Calu3 (cell line): Measurements from ENCODE around the gene RPS4Y1. TPM values are rescaled to one million over a fixed set of nuclear protein-coding genes. Genes with fewer than 3 reads are reported as not detected.
"Not testable (repeated sequence)": the region's sequence is repeated elsewhere in the genome, so short reads cannot be mapped to it uniquely, and the experiment has no call there.

Experiments
- BruUV-seq: library from RNA; stranded (reverse); fragments of 400-500 nt; replicated peaks from 2 replicates; lab custom pipeline; 2021; lab: Mats Ljungman, UMichigan
- CTCF ChIA-PET: fragments of 300-600 bp; sonication (Branson Sonifier 250); formaldehyde crosslinking; loops from one replicate; lab custom pipeline; 2022; ENCODE audit warnings: antibody characterized with exemption; lab: Charles Lee
- DNase-seq: peaks from one replicate; pipeline ENCODE4 v3.0.0; 2022
- H3K27ac Mint-ChIP-seq: one replicate; pipeline ENCODE4 v1.8.0; 2022; ENCODE audit warnings: mixed read lengths; ENCODE audit not compliant: unreplicated experiment
- H3K27me3 Mint-ChIP-seq: one replicate; pipeline ENCODE4 v1.8.0; 2022; ENCODE audit warnings: mixed read lengths; ENCODE audit not compliant: unreplicated experiment
- H3K36me3 Mint-ChIP-seq: one replicate; pipeline ENCODE4 v1.8.0; 2022; ENCODE audit warnings: mild to moderate bottlenecking, moderate library complexity, mixed read lengths; ENCODE audit not compliant: insufficient read depth, unreplicated experiment
- H3K4me1 Mint-ChIP-seq: one replicate; pipeline ENCODE4 v1.8.0; 2022; ENCODE audit warnings: mild to moderate bottlenecking, low read depth, mixed read lengths; ENCODE audit not compliant: unreplicated experiment
- H3K4me3 Mint-ChIP-seq: one replicate; pipeline ENCODE4 v1.8.0; 2022; ENCODE audit warnings: mild to moderate bottlenecking, low read depth, moderate library complexity, mixed read lengths; ENCODE audit not compliant: unreplicated experiment
- H3K9me3 Mint-ChIP-seq: one replicate; pipeline ENCODE4 v1.8.0; 2022; ENCODE audit warnings: low read depth, mixed read lengths; ENCODE audit not compliant: unreplicated experiment
- intact Hi-C: fragments of 100-400 bp; cut with micrococcal nuclease; formaldehyde crosslinking; loops from one replicate; pipeline ENCODE4 v1.10.0; 2022; ENCODE audit not compliant: unreplicated experiment
- total RNA-seq: library from RNA; stranded (reverse); gene quantifications from 2 replicates; pipeline ENCODE4 v1.2.3, GENCODE V29; 2022
- TF ChIP-seq, protein P1 (sequence below): fragments of 200-600 bp; IDR thresholded peaks from one replicate; pipeline ENCODE4 v1.8.0; 2022; ENCODE audit warnings: antibody characterized with exemption; ENCODE audit not compliant: unreplicated experiment

The RPS4Y1 gene
- total RNA-seq, 1 experiment from 2014 or later, result not detected

DNA sequence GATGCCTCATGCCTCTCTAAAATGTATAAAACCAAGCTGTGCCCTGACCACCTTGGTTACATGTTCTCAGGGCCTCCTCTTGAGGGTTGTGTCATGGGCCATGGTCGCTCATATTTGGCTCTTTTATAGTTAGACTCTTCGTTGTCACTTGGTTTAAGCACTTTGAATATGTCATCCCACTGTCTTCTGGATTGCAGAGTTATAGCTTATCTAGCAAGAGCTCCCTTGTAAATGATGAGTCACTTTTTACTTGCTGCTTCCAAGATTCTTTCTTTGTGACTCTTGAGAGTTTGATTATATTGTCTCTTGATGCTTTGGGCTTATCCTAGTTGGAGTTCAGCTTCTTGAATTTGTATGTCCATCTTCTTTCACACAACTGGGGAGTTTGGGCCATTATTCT lies 19.1 kb downstream of the RPS4Y1 start:
- no peaks in the 10 kb centered on the region for H3K36me3 Mint-ChIP-seq
- CTCF ChIA-PET, result no interaction called here
- H3K27ac Mint-ChIP-seq, result no peak overlapping the region
- no peaks in the 10 kb centered on the region for H3K9me3 Mint-ChIP-seq
- DNase-seq, result no peak
- intact Hi-C loops, result no loop called here
- no peak overlapping the region for H3K4me3 Mint-ChIP-seq
- H3K4me1 Mint-ChIP-seq, result no peaks in the 10 kb centered on the region
- no TSS peak for BruUV-seq
- TF ChIP-seq, protein P1, sequence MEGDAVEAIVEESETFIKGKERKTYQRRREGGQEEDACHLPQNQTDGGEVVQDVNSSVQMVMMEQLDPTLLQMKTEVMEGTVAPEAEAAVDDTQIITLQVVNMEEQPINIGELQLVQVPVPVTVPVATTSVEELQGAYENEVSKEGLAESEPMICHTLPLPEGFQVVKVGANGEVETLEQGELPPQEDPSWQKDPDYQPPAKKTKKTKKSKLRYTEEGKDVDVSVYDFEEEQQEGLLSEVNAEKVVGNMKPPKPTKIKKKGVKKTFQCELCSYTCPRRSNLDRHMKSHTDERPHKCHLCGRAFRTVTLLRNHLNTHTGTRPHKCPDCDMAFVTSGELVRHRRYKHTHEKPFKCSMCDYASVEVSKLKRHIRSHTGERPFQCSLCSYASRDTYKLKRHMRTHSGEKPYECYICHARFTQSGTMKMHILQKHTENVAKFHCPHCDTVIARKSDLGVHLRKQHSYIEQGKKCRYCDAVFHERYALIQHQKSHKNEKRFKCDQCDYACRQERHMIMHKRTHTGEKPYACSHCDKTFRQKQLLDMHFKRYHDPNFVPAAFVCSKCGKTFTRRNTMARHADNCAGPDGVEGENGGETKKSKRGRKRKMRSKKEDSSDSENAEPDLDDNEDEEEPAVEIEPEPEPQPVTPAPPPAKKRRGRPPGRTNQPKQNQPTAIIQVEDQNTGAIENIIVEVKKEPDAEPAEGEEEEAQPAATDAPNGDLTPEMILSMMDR, result no peak
- H3K27me3 Mint-ChIP-seq, result no peaks in the 10 kb centered on the region

DNA sequence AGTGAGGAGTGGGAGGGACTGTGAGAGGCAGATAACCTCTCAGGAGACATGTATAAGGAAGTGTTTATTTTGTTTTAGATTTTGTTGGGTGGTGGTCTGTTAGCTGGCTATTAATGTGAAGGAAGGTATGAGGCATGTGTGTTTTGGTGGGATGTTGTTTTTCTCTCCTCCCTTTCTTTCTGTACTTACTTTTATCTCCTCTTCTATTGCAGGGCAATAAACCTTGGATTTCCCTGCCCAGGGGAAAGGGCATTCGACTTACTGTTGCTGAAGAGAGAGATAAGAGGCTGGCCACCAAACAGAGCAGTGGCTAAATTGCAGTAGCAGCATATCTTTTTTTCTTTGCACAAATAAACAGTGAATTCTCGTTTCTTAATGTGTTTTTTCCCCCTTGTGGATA lies 25.2 kb downstream of the RPS4Y1 start:
- BruUV-seq, result no TSS peak
- H3K36me3 Mint-ChIP-seq, result no peaks in the 10 kb centered on the region
- intact Hi-C loops, result no loop called here
- H3K27me3 Mint-ChIP-seq, result no peaks in the 10 kb centered on the region
- TF ChIP-seq, protein P1, result no peak
- CTCF ChIA-PET, result no interaction called here
- no peaks in the 10 kb centered on the region for H3K4me1 Mint-ChIP-seq
- H3K9me3 Mint-ChIP-seq, result no peaks in the 10 kb centered on the region
- H3K4me3 Mint-ChIP-seq, result no peak overlapping the region
- DNase-seq, result no peak
- no peak overlapping the region for H3K27ac Mint-ChIP-seq

DNA sequence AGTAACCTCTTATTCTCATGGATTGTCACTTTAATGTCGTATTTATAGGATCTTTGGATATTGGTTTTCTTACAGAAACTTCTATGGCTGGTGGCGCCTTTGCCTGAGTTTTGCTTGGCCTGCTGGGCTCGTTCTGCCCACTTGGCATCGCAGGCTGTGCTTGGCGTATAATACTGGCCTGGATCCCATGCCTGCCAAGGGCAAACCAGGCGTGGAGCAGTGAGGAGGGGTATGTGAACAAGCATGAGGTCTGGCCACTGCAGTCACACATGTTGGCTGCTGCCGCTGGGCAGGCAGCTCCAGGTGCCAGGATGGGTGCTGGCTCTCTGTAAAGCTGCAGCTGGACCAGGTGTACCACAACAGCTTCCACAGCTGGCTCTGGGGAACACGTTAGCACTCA lies 26.1 kb downstream of the RPS4Y1 start:
- no peaks in the 10 kb centered on the region for H3K4me1 Mint-ChIP-seq
- no peak overlapping the region for H3K27ac Mint-ChIP-seq
- no peak overlapping the region for H3K4me3 Mint-ChIP-seq
- BruUV-seq, result no TSS peak
- CTCF ChIA-PET, result no interaction called here
- intact Hi-C loops, result no loop called here
- H3K9me3 Mint-ChIP-seq, result no peaks in the 10 kb centered on the region
- DNase-seq, result no peak
- TF ChIP-seq, protein P1, result no peak
- no peaks in the 10 kb centered on the region for H3K36me3 Mint-ChIP-seq
- H3K27me3 Mint-ChIP-seq, result no peaks in the 10 kb centered on the region

DNA sequence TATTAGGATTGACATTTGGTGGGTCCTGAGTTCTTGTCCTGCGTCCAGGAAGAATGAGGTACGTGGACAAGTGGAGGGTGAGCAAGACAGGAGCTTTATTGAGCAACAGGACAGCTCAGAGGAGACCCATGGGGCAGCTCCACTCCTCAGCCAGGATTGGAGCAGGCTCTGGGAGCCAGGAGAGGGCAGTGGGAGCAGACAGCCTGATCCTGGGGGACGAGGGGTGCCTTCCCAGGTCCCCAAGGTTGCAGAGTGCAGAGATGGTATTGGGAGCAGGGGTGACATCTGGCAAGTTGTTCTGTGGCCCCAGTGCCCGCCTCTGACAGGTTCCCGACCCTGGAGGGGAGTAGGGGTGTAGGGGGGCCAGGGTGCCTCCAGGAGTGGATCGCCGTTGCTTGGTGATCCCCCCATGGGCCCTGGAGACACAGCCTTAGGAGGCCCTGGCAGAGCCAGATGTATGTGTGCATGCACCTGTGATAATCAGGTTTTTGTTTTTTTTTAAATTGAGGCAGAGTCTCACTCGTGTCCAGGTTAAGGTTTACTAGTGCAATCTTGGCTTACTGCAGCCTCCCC lies 26.7 kb downstream of the RPS4Y1 start:
- no TSS peak for BruUV-seq
- H3K4me3 Mint-ChIP-seq, result no peak overlapping the region
- intact Hi-C loops, result no loop called here
- CTCF ChIA-PET, result no interaction called here
- H3K9me3 Mint-ChIP-seq, result no peaks in the 10 kb centered on the region
- TF ChIP-seq, protein P1, result no peak
- H3K36me3 Mint-ChIP-seq, result no peaks in the 10 kb centered on the region
- no peaks in the 10 kb centered on the region for H3K27me3 Mint-ChIP-seq
- DNase-seq, result no peak
- H3K27ac Mint-ChIP-seq, result no peak overlapping the region
- H3K4me1 Mint-ChIP-seq, result no peaks in the 10 kb centered on the region

DNA sequence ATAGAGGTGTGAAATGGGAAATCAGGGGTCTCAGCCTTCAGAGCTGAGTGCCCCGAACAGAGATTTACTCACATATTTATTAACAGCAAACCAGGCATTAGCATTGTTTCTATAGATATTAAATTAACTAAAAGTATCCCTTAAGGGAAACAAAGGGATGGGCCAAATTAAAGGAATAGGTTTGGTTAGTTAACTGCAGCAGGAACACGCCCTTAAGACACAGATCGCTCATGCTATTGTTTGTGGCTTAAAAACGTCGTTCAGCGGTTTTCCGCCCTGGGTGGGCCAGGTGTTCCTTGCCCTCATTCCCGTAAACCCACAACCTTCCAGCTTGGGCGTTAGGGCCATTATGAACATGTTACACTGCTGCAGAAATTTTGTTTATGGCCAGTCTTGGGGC lies 30.8 kb downstream of the RPS4Y1 start:
- CTCF ChIA-PET, intact Hi-C loops, BruUV-seq, DNase-seq, H3K36me3 Mint-ChIP-seq, H3K9me3 Mint-ChIP-seq, H3K4me1 Mint-ChIP-seq, H3K27ac Mint-ChIP-seq, H3K27me3 Mint-ChIP-seq, H3K4me3 Mint-ChIP-seq: not testable (repeated sequence)
